ENCODE results near the gene CUL4A. TPM values are rescaled to one million over a fixed set of nuclear protein-coding genes. Genes with fewer than 3 reads are reported as not detected.

Gene CUL4A
- total RNA-seq, 1 experiment from 2014 or later, result 97.1 TPM

- Histone ChIP-seq H4K20me1 (ENCODE audit: insufficient read depth, low read depth, low read length) (peaks cover 32% of the 10 kb centered on the region), H3K36me3 (ENCODE audit: insufficient read depth, low read length) (peaks cover 33% of the 10 kb centered on the region), H3K4me3 (ENCODE audit: low read length) (peak overlapping the region; percentile 89), H3K9me3 (ENCODE audit: low read length) (no peaks in the 10 kb centered on the region), H3K4me1 (ENCODE audit: low read length) (peaks cover 32% of the 10 kb centered on the region), H2AFZ (ENCODE audit: low read length) (peak overlapping the region; percentile 76; the same call in 1 of the 2 replicates), H3K9me2 (replicated peaks; ENCODE audit: insufficient read depth, low read length) (no peaks in the 10 kb centered on the region), H3K9ac (ENCODE audit: low read length) (peak overlapping the region; percentile 97), H3K27me3 (ENCODE audit: low read length) (no peaks in the 10 kb centered on the region), H3K79me2 (ENCODE audit: low read length) (peaks cover 90% of the 10 kb centered on the region), H3K4me2 (ENCODE audit: low read depth, low read length, poor library complexity, severe bottlenecking) (peak overlapping the region; percentile 77), H3K27ac (ENCODE audit: low read length) (peak overlapping the region; percentile 46)
- DNase-seq, result peak; percentile 62
Observed at GRCh38 chr13:113207890-113208420, 1.5 kb upstream of the CUL4A start.

GRCh38 chr13:113208421-113209335 is 735 bp upstream of the CUL4A start, which contains the start of gene PCID2:
PCID2 (minus strand) TSS chr13:113208669; CDS start chr13:113208634, 35 bp downstream.
- H3K4me2 ChIP-seq (ENCODE audit: low read depth, low read length, poor library complexity, severe bottlenecking), result peak within 1 kb of the TSS; percentile 77
- H3K79me2 ChIP-seq (ENCODE audit: low read length), result peaks cover 90% of the 10 kb centered on the region
- H3K4me3 ChIP-seq (ENCODE audit: low read length), result peak within 1 kb of the TSS; percentile 89
- H3K36me3 ChIP-seq (ENCODE audit: insufficient read depth, low read length), result peaks cover 35% of the 10 kb centered on the region
- H3K9ac ChIP-seq (ENCODE audit: low read length), result peak within 1 kb of the TSS; percentile 97
- no peaks in the 10 kb centered on the region for H3K9me3 ChIP-seq (ENCODE audit: low read length)
- DNase-seq, result peak; percentile 97
- H3K27me3 ChIP-seq (ENCODE audit: low read length), result no peaks in the 10 kb centered on the region
- H2AFZ ChIP-seq (ENCODE audit: low read length), result peak within 1 kb of the TSS; percentile 76; the same call in 1 of the 2 replicates
- H3K4me1 ChIP-seq (ENCODE audit: low read length), result peaks cover 34% of the 10 kb centered on the region
- H4K20me1 ChIP-seq (ENCODE audit: insufficient read depth, low read depth, low read length), result peaks cover 39% of the 10 kb centered on the region
- no peaks in the 10 kb centered on the region for H3K9me2 ChIP-seq (replicated peaks; ENCODE audit: insufficient read depth, low read length)
- peak within 1 kb of the TSS; percentile 88 for H3K27ac ChIP-seq (ENCODE audit: low read length)

- peak; percentile 84 for DNase-seq
- H4K20me1 ChIP-seq (ENCODE audit: insufficient read depth, low read depth, low read length), result peaks cover 40% of the 10 kb centered on the region
- H2AFZ ChIP-seq (ENCODE audit: low read length), result no peak overlapping the region
- H3K9me3 ChIP-seq (ENCODE audit: low read length), result no peaks in the 10 kb centered on the region
- peak overlapping the region; percentile 81 for H3K9ac ChIP-seq (ENCODE audit: low read length)
- peaks cover 45% of the 10 kb centered on the region for H3K4me1 ChIP-seq (ENCODE audit: low read length)
- H3K4me2 ChIP-seq (ENCODE audit: low read depth, low read length, poor library complexity, severe bottlenecking), result peak overlapping the region; percentile 74
- peaks cover 90% of the 10 kb centered on the region for H3K79me2 ChIP-seq (ENCODE audit: low read length)
- no peaks in the 10 kb centered on the region for H3K27me3 ChIP-seq (ENCODE audit: low read length)
- H3K36me3 ChIP-seq (ENCODE audit: insufficient read depth, low read length), result peaks cover 37% of the 10 kb centered on the region
- no peaks in the 10 kb centered on the region for H3K9me2 ChIP-seq (replicated peaks; ENCODE audit: insufficient read depth, low read length)
- H3K4me3 ChIP-seq (ENCODE audit: low read length), result peak overlapping the region; percentile 76
- H3K27ac ChIP-seq (ENCODE audit: low read length), result peak overlapping the region; percentile 67
Observed at GRCh38 chr13:113209759-113210421, 477 bp downstream of the CUL4A start.

- Histone ChIP-seq H3K27me3 (ENCODE audit: low read length) (no peaks in the 10 kb centered on the region), H3K27ac (ENCODE audit: low read length) (peak overlapping the region; percentile 67; the same call in 1 of the 2 replicates), H3K9me3 (ENCODE audit: low read length) (no peaks in the 10 kb centered on the region), H2AFZ (ENCODE audit: low read length) (no peak overlapping the region), H3K4me3 (ENCODE audit: low read length) (peak overlapping the region; percentile 76), H3K9ac (ENCODE audit: low read length) (peak overlapping the region; percentile 81; the same call in 1 of the 2 replicates), H3K4me1 (ENCODE audit: low read length) (peaks cover 49% of the 10 kb centered on the region), H3K4me2 (ENCODE audit: low read depth, low read length, poor library complexity, severe bottlenecking) (peak overlapping the region; percentile 74), H3K79me2 (ENCODE audit: low read length) (peaks cover 90% of the 10 kb centered on the region), H3K9me2 (replicated peaks; ENCODE audit: insufficient read depth, low read length) (no peaks in the 10 kb centered on the region), H4K20me1 (ENCODE audit: insufficient read depth, low read depth, low read length) (peaks cover 41% of the 10 kb centered on the region), H3K36me3 (ENCODE audit: insufficient read depth, low read length) (peaks cover 29% of the 10 kb centered on the region)
- DNase-seq, result no peak
Observed at GRCh38 chr13:113210833-113211232, 1.4 kb downstream of the CUL4A start.

GRCh38 chr13:113211774-113212173 is 2.4 kb downstream of the CUL4A start:
- H3K4me2 ChIP-seq (ENCODE audit: low read depth, low read length, poor library complexity, severe bottlenecking), result no peak overlapping the region
- H3K27ac ChIP-seq (ENCODE audit: low read length), result no peak overlapping the region
- H3K36me3 ChIP-seq (ENCODE audit: insufficient read depth, low read length), result peaks cover 23% of the 10 kb centered on the region
- no peaks in the 10 kb centered on the region for H3K9me2 ChIP-seq (replicated peaks; ENCODE audit: insufficient read depth, low read length)
- H3K79me2 ChIP-seq (ENCODE audit: low read length), result peaks cover 90% of the 10 kb centered on the region
- no peak overlapping the region for H2AFZ ChIP-seq (ENCODE audit: low read length)
- no peaks in the 10 kb centered on the region for H3K9me3 ChIP-seq (ENCODE audit: low read length)
- peaks cover 45% of the 10 kb centered on the region for H4K20me1 ChIP-seq (ENCODE audit: insufficient read depth, low read depth, low read length)
- peak; percentile 56 for DNase-seq
- no peak overlapping the region for H3K9ac ChIP-seq (ENCODE audit: low read length)
- H3K4me3 ChIP-seq (ENCODE audit: low read length), result no peak overlapping the region
- peaks cover 46% of the 10 kb centered on the region for H3K4me1 ChIP-seq (ENCODE audit: low read length)
- no peaks in the 10 kb centered on the region for H3K27me3 ChIP-seq (ENCODE audit: low read length)

GRCh38 chr13:113216254-113217048 is 7.0 kb downstream of the CUL4A start:
- Histone ChIP-seq H3K9ac (ENCODE audit: low read length) (no peak overlapping the region), H3K27ac (ENCODE audit: low read length) (no peak overlapping the region), H3K27me3 (ENCODE audit: low read length) (no peaks in the 10 kb centered on the region), H2AFZ (ENCODE audit: low read length) (no peak overlapping the region), H3K4me2 (ENCODE audit: low read depth, low read length, poor library complexity, severe bottlenecking) (no peak overlapping the region), H3K79me2 (ENCODE audit: low read length) (peaks cover 99% of the 10 kb centered on the region), H3K4me1 (ENCODE audit: low read length) (peaks cover 28% of the 10 kb centered on the region), H3K9me2 (replicated peaks; ENCODE audit: insufficient read depth, low read length) (no peaks in the 10 kb centered on the region), H4K20me1 (ENCODE audit: insufficient read depth, low read depth, low read length) (peaks cover 69% of the 10 kb centered on the region), H3K9me3 (ENCODE audit: low read length) (no peaks in the 10 kb centered on the region), H3K36me3 (ENCODE audit: insufficient read depth, low read length) (peaks cover 34% of the 10 kb centered on the region; the same call in 1 of the 2 replicates), H3K4me3 (ENCODE audit: low read length) (no peak overlapping the region)
- no peak for DNase-seq

GRCh38 chr13:113218586-113218985 is 9.2 kb downstream of the CUL4A start:
- Histone ChIP-seq H3K4me1 (ENCODE audit: low read length) (peaks cover 27% of the 10 kb centered on the region), H3K4me3 (ENCODE audit: low read length) (no peak overlapping the region), H3K27ac (ENCODE audit: low read length) (no peak overlapping the region), H3K27me3 (ENCODE audit: low read length) (no peaks in the 10 kb centered on the region), H3K4me2 (ENCODE audit: low read depth, low read length, poor library complexity, severe bottlenecking) (no peak overlapping the region), H4K20me1 (ENCODE audit: insufficient read depth, low read depth, low read length) (peaks cover 73% of the 10 kb centered on the region), H3K9ac (ENCODE audit: low read length) (no peak overlapping the region), H2AFZ (ENCODE audit: low read length) (no peak overlapping the region), H3K36me3 (ENCODE audit: insufficient read depth, low read length) (peaks cover 28% of the 10 kb centered on the region; the same call in 1 of the 2 replicates), H3K9me2 (replicated peaks; ENCODE audit: insufficient read depth, low read length) (no peaks in the 10 kb centered on the region), H3K79me2 (ENCODE audit: low read length) (peaks cover 98% of the 10 kb centered on the region), H3K9me3 (ENCODE audit: low read length) (no peaks in the 10 kb centered on the region)
- no peak for DNase-seq

Data from Karpas-422 (cell line).